NCI-H446 treated with DMSO at 0.1 percent for 48 hours (cell line): ENCODE data around the gene ANKRD55.

Experiments
- DNase-seq: peaks from one replicate; lab custom pipeline; 2025; lab: John Stamatoyannopoulos, UW

Gene ANKRD55

DNA sequence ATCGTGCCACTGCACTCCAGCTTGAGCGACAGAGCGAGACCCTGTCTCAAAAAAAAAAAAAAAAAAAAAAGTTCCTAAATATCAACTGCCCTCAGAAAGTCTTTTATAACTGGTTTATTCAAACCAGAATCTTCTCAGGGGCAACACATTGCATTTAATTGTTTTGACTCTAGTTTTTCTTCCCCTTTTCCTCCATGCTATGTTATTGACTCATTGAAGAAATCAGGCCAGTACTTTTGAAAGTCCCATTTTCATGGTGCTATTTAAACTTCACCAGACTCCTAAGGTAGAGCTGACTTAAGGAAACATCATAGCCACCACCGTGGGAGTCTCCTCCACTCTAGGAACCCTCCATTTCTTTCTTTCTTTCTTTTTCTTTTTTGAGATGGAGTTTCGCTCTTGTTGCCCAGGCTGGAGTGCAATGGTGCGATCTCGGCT, 155.3 kb downstream of the ANKRD55 start:
- DNase-seq = no peak

DNA sequence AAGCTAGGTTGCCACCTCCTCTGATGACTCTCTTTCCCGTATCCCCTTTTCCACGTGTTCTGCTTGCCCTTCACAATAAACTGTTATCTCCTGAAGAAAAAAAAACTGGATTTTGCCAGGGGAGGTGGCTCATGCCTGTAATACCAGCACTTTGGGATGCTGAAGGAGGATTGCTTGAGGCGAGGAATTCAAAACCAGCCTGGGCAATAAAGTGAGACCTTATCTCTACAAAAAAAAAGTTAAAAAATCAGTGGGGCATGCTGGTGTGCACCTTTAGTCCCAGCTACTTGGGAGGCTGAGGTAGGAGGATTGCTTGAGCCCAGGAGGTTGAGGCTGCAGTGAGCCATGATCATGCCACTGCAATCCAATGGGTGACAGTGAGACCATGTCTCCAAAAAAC, 156.6 kb downstream of the ANKRD55 start:
- no peak for DNase-seq

DNA sequence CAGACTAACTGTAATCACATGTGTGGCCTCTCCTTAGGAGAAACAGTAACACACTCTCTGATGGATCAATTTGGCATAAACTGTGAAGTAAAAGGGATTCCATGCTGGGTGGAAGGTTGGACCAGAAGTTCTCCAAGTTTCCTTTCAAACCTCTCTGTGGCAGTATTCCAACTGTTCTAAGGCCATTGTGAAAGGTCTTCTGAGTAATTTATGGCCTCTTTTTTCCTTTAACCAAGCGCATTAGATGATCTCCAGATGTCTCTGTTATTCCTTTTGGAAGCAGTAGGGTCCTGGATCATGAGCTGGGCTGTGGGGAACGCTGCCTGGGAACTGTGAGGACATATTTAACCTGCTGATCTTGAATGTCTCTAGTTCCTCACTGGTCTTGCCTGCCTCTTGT, 157.8 kb downstream of the ANKRD55 start:
- no peak for DNase-seq

DNA sequence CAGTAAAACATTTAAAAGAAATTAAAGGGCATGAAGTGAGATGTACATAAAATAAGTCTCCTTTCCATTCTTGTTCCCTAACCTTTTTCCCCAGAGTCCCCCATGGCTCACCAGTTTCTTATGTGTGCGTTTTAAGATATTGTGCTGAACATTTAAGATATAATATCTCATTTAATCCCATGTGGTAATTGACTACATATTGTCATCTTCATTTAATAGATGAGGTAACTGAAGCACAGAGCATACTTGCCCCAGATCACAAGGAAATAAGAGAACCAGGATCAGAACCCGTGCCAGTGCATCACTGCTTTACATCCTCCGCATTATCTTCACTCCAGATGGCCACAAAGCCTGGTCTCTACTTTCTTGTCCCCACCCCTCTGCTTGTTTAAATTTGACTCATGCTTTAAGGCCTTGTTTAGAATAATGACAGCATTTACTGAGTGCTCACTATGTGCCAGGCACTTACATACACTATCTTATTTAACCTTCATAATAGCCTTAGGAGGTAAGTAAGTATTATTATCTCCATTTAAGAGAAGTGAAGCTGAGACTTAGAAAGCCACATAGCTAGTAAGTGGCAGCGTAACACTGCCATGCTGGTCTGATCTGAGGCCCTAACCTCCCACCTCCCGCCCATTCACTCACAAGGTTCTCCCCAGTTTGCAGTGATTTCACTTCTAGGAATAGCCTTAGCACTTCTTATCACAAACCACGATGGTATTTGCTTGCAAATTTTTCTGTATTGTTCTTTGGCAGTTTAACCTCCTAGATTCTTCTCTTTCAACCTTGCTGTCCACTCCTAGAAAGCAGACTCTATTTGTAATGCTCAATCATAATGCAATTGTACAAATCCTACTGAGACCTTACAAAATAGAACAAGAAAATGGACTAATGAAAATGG, 160.0 kb downstream of the ANKRD55 start:
- no peak for DNase-seq

DNA sequence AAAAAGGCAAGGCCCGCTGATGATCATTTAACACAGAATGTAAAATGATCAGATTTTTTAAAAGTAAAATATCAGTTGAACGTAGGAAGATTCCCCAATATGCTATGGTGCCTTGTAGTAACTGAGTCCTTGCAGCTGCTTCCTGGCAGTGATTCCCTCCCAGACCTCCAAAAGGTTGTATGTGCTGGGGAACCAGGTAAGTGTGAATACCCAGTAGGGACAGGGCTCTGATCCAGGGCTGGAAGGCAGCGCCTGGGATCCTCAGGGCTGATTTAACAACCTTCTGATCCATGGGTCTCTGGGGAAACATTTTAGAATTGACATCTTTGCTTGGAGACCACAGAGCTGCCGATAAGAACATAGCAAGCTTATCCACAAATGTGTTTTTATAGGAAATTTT, 161.7 kb downstream of the ANKRD55 start:
- DNase-seq = no peak

DNA sequence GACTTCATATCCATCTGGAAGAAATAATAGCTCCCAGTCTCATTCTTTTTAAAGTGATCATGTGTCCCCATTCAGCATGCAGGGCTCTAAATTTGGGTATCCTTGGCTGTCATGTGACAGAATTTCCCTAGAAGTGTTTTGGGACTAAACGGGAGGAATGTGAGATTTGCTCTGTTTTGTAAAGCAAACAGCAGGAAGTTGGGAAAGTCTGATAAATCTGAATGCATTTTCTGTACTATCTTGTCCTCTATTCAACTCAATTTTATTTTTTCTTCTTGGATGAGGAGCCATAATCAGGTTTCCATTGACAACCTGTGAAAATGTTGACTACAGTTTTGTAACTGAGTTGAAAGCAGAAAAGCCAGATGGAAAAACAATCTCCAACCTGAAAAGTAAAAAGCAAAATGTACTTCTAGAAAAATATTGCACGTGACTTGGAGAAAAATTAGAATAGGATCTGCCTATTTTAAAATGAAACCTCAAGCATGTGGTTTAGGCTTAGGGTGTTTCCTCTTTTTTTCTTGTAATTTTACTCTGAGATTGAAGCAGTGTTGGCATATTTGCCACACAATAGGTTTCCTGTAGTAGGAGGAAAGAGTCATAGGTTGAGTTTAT, 162.2 kb downstream of the ANKRD55 start:
- no peak for DNase-seq

DNA sequence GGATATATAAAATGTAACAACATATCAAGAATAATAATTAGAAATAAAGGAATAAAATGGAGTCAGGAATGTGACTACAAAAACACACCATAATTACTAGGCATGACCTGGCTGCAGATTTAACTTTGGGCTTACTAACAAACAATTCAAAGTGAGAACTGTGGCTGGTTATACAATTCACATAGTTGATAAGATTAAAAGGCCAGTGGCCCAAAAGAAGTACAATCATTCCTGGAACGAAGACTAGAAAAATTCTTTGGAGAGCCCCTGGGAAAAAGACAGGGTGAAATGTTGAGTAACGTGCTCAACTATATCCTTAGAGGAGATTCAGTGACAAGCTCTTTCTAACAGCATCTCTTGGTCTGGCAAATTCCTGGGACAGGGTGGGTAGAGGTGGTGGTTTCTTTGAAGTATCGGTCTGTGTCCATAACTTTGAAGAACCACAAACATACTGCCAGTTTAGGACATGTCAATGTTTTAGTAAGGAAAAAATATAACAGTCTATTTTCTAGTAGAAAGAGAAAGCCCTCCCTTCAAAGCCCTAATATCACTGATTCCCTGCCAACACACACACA, 163.4 kb downstream of the ANKRD55 start:
- no peak for DNase-seq

DNA sequence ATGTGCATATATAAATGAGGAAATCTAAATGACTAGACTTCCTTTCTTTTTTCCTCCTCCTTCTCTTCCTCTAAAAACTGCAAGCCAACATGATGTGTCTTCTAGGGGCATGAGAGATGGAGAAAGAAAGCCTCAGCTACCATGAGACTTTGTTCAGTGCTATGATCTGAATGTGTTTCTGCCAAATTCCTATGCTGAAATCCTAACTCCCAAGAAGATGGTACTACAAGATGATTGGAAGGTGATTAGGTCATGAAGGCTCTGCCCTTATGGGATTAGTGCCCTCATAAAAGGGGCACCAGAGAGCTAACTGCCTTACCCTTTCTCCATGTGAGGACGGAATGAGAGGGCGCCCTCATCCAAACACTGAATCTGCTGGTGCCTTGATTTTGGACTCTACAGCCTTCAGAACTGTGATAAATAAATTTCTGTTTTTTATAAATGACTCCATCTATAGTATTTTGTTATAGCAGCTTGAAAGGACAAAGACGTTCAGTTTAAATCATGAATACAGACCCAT, 166.1 kb downstream of the ANKRD55 start:
- no peak for DNase-seq

DNA sequence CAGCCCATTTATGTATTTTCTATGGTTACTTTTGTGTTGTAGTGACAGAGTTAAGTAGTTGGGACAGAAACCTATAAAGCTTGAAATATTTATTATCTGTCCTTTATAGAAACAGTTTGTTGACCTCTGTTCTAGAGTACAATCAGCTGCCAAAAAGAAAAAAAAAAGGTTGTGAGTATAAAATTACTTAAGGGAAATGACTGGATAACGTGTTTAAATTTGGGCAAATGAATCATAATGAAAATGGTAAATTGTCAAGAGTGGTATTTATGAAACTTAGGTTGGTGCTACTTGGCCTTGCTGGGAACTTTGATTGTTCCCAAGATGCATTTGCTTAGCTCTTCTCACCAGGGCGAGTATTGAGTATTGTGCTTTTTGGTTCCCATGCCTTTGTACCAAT, 168.1 kb downstream of the ANKRD55 start:
- DNase-seq = no peak

DNA sequence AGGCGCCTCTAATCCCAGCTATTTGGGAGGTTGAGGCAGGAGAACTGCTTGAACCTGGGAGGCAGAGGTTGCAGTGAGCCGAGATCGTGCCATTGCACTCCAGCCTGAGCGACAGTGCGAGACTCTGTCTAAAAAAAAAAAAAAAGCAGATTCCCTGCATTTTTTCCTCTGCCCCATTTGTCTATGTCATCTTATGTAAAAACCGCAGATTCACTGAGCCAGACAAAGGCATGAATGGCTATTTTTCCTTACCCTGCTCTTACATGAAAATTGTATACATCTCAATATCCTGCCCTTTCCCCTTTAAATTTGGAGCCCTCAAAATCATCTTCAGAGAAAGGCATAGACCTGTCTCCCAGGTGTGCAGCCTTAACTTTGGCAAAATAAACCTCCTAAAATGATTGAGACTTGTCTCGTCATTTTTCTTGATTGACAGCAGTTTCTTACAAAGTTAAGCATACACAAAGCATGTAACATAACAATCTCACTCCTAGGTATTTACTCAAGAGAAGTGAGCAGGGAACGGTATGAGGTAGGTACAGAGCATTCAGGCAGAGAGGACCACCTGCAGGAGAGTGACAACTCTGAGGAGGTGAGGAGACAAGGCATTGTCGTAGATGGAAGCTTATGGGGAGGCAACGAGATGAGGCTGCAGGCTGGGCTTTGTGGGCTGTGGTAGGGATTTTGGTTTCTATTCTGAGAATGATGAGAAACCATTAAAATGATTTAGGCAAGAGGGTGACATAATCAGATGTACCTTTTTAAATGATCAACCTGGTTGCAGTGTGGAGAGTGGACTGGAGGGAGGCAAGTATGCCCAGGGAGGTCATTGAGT, 172.6 kb downstream of the ANKRD55 start:
- DNase-seq = no peak

DNA sequence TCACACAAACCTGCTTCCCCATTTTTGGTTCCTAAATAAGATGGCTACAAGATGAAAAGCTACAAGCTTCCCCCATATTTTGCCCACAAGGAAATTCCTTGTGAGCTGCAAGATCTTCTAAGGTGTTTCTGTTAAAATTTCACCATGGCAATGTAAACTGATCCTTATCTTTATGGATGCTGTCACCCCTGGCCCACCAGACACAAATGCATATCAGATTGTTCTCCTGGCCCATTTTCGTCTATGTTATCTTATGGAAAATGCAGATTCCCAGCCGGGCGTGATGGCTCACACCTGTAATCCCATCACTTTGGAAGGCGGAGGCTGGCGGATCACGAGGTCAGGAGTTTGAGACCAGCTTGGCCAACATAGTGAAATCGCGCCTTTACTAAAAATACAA, 173.3 kb downstream of the ANKRD55 start:
- DNase-seq = no peak

DNA sequence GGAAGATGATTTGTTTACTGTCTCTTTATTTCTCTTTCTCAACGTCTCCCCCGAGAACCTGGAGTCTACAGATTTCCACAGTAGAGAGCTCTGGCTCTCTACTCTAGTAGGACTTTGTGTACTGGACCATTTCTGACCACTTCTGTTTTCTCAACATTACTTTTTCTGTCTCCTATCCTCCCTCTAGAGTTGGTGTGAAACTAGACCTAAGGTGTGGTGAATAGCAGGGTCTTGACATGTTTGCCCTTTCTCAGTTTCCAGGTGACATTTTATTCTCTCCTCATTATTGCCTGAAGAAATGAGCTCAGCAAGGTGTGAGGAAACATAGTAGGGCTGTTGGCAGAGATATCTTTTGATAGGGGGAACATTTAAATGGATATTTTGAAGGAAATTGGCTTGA, 176.3 kb downstream of the ANKRD55 start:
- no peak for DNase-seq

DNA sequence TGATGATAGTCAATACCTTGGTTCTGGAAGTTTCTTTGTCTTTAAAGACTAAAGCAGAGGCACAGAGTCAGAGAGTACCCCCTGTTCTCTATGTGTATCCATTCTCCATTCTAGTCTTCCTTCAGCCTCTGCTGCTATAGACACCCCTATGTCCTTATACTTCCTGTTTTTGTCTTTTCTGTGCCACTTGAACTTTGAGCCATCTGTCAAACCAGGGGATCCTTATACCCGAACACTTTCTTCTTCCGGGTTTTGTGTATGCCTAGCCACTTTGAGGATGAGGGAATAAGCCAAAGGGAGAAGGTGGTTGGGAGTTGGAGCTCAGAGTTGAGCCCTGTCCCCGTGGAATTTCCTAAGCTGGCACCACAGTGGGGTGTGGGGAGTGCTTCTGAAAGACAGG, 177.3 kb downstream of the ANKRD55 start:
- DNase-seq = no peak

DNA sequence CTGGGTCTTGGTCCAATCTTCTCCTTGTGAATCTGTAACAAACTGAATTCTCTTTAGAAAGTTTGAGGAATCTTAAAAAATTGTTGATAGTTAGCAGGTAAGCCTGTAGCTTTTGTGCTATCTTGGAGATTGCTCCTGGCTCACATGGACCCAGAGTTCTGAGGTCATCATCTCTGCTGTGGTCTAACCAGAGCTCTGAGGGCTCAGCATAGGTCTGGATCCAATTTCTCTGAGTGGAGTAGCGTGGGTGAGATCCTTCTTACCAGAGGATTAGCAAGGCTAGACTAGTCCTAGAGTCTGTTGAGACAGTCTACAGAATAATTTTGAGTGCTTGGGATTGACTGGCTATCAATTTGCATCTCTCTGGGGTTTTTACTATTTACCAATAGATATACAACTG, 177.8 kb downstream of the ANKRD55 start:
- DNase-seq = no peak

DNA sequence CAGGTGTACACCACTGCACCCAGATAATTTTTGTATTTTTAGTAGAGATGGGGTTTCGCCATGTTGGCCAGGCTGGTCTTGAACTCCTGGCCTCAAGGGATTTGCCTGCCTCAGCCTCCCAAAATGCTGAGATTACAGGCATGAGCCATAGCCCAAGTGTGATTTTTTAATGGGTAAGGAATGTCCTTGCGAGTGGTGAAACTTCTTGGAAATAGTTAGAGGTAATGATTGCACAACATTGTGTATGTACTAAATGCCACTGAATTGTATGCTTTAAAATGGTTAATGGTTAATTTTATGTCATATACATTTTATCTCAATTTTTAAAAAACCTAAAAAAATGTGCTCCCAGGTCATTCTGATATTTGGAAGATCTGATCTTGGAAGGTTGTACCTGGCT, 178.5 kb downstream of the ANKRD55 start:
- DNase-seq = no peak

DNA sequence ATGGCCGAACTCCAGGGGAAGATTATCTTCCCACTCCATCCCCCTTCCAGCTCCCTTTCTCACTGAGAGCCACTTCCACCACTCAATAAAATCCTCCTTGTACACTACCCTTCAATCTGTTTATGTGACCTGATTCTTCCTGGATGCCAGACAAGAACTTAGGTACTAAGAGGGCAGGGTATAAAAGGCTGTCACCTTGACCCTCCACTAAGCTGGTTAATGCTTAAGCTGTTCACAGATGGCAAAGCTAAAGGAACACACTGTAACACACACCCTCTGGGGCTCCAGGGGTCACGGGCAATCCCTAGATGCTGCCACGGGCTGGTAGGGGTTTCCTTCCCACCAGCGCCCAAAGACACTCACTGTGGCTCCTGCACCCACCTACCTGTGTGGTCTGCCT, 179.8 kb downstream of the ANKRD55 start:
- no peak for DNase-seq

DNA sequence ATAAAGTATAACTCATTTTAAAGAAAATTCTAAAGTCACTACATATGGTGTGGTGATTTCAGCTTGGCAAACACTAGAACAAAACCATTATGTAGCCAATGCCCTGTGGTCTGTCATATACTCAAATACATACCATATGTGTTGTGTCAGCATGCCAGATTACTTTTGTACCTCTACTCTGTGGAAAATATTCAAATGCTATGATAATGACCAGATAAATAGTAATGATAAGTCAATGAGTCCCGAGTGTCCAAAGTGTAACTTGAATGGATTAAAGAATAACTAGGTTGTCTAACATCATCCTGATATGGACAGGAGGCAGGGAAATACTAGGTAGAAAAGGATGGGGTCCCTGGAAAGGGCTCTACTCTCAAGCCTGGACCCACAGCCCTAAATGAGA, 180.4 kb downstream of the ANKRD55 start:
- no peak for DNase-seq

DNA sequence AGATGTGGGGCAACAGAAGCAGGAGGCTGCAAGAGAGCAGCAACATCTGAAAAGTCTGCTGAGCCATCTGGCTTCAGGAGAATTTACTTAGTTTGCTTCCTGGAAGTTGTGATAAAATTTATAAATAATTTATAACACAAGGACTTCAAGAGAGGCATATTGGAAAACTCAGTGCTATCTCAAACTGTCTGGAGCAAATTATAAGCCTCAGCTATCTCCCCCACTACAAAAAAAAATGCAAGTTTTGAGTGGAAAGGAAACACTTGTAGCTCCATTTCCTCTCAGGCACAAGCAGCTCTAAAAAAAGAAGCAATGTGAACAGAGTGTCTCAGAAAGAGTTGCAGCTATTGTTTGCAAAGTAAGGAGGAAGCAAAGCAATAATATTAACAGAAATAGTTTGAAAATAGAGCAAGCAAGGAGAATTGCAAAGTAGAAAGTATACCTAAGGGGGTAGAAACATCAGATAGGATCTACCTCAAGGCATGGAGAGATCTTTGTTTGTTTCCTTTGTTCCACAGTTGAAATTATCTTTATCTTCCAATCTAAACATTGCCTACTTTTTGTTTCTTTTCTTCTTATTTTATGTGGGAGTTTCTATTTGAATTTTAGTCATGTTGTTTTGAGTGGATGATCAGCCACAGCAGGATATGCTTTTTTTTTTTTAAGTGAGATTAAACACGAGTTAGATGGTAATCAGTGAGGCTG, 182.4 kb downstream of the ANKRD55 start:
- DNase-seq = no peak
